T-helper 2 cell treated with Interferon-gamma antibody and Interleukin-4, amounts not matched to agents 100 ng/mL and 5 ng/mL, for 36 hours (primary cell): Measurements from ENCODE around the gene CIRBP. TPM values are rescaled to one million over a fixed set of nuclear protein-coding genes. Genes with fewer than 3 reads are reported as not detected.

Experiments used
- intact Hi-C: fragments of 100-400 bp; cut with micrococcal nuclease; formaldehyde crosslinking; loops from one replicate; pipeline ENCODE4 v1.15.1; 2023
- total RNA-seq: library from RNA; stranded (reverse); gene quantifications from 2 replicates; pipeline ENCODE4 v1.2.3, GENCODE V29; 2022

CIRBP gene
- total RNA-seq, 1 donor from 2014 or later, result 200 TPM

GRCh38 chr19:1276628-1277022 lies 7.5 kb downstream of the CIRBP start:
- intact Hi-C loops, result loop anchor here (5.0 kb wide), 1 partner anchor 236 kb away; the partner anchor contains the start of gene ADAMTSL5

DNA sequence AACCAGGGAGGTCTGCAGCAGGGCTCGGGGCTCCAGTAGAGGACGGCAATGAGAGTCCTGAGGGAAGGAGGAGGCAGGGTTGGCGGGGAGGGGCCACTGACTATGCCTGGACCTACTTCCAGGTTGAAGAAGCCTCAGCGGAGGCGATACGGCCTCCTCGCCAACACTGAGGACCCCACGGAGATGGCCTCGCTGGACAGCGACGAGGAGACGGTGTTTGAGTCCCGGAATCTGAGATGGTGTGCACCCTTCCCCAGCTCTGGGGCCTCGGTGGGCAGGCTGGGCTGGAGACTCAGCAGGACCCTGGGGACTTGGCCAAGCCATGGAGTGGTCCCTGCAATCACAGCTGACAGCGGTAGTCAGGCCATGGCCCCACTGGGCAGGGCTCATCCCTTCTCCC lies 7.9 kb downstream of the CIRBP start:
- intact Hi-C loops, result loop anchor here (5.0 kb wide), 1 partner anchor 235 kb away; the partner anchor contains the start of gene ADAMTSL5

DNA sequence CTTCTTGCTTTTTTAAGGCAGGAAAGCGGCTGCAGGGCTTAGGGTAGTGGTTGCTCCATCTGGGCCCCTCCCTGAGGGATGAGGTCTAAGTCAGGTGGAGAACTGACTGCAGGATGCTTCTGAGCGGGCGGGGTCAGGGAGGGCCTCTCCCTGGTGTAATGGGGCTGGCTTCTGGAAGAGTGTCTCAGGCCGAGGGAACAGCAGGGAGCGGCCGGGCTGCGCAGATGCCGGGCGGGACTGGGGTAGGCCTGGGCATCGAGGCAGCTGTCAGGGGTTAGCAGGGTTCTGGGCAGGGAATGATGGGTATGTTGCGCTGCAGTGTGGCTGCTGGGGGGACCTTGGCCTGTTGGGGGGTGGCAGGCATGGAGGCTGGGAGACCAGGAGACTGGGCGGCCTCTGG lies 8.9 kb downstream of the CIRBP start:
- intact Hi-C loops, result loop anchor here (2.0 to 5.0 kb wide), 2 partner anchors 161 to 234 kb away; partner anchors contain the start of genes ADAMTSL5 and RPS15

- intact Hi-C loops, result loop anchor here (1.0 to 5.0 kb wide), 3 partner anchors 93 to 233 kb away; partner anchors contain the start of genes ADAMTSL5 and RPS15
Observed at GRCh38 chr19:1278713-1279660, 9.9 kb downstream of the CIRBP start.

DNA sequence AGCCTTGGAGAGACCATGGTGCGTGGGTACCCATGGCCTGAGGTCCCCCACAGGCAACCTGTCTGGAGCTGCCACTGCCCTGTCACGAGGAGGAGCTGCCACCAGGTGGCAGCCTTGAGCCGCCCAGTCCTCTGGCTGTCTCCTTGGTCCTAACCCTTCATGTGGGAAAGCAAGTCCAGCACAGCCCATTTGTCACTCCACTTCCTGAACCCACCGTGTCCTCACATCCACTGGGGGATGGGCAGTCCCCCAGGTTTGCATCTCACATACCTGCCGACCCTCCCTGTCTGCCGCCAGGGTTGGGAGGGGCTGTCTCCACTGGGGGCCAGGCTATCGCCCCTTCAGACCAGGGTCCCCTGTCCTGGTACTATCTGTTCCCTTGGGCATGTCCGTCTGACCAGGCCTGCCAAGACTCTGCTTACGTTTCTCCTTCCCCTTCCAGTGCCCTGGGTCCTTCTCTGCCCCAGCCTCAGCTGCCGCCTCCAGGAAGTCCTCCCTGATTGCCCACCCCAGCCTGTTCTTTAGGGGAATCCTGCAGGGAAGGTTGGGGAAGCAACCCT lies 10.7 kb downstream of the CIRBP start:
- intact Hi-C loops, result loop anchor here (1.0 to 5.0 kb wide), 3 partner anchors 92 to 232 kb away; partner anchors contain the start of genes ADAMTSL5 and RPS15

DNA sequence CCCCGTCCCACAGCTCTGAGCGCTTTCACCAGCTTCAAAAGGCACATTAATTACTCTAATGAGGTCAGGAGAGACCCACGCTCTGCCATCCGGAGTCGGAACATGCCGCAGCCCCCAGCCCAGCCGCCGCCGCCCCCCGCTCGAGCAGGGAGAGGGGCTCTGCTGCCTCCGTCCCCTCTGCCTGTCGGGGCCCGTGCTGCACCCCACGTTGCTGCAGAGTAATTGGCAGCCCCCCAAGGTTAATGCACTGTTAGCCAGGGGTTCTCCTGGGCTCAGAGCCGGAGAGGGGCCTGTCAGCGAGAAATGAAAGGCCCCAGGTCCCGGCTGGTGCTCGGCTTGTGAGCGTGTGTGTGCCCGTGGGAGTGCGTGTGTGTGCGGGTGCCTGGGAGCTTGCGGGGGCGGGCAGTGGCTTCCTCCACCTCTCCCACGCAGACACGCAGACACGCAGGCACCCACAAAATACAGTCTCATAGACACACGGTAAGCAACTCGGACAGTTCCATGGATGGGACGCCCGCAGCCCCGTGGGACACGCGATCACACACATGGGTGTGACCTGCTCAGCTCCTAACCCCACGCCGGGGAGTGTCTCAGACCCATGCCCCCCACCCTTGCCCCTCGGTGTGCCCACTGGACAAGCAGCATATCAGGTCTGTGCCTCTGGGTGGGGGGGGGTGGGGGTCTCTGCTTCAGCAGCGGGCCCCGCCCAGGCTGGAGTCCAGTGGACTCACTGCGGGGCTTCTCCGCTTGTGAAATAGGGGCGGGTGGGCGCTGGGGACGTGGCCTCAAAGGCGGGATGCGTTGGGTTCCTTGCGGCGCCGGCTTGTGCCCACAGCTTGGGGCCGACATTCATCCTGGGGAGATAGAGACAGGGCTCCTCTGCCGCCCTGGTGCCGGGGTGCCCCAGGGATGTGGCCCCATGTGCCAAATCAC lies 11.8 kb downstream of the CIRBP start:
- intact Hi-C loops, result no loop called here

DNA sequence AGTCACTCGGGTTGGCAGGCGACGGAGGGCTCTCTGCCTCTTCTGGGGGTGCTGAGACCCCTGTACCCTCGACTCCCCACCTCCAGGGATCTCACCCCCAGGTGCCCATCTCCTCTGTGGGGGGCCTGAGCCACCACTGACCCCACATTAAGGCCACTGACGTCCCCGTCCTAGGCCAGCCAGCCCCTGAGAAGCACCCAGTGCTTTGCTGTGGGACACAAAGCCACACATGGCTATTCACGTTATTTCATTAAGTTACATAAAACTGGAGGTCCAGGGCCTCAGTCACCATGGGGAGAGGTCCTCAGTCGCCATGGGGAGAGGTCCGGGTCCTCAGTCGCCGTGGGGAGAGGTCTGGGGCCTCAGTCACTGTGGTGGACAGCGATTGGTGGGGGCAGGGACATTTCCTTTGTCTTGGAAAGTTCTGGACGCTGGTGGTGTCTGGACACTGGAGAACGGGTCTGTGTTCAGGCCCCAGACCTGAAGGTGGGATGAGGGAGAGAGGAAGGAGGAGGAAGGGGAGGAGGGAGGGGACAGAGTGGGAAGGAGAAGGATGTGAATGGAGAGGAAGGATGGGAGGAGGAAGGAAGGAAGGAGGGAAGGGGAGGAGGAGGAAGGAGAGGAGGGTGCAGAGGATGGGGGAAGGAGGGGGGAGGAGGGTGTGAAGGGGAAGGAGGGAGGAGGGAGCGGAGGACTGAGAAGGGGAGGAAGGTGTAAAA lies 12.6 kb downstream of the CIRBP start:
- intact Hi-C loops, result no loop called here

- intact Hi-C loops, result no loop called here
Observed at GRCh38 chr19:1282588-1283206, 13.6 kb downstream of the CIRBP start.

DNA sequence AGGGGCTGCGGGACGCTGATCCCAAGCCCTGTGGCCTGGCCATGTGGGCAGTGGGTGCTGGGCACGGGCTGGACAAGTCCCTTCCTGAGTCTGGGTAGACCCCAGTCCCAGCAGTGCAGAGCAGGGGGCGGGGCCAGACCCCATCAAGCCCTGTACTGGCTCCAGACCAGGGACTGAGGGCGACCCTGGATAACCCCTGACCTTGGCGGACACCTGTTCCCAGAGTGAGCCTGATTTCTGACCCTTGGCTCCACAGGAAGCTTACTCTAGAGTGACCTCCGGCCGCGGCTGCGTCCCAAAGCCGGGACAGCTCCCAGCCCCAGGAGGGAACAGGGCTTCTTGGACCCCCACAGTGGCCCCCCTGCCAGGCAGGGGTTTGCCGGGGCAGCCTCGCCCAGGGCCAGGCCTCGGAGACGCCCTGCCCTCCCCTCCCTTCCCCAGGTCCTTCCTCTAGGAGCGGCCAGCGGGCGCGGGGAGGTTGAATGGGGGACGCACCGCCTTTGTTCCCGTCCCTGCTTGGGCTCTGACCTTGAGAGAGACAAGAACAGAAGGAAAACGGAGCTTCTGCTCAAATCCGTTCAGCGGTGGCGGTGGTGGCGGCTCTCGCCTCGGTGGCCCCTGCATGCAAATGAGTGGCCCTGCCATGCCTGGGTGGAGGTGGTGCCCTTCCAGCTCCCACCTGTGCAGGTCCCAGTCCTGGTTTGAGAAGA lies 14.2 kb downstream of the CIRBP start:
- intact Hi-C loops, result no loop called here

DNA sequence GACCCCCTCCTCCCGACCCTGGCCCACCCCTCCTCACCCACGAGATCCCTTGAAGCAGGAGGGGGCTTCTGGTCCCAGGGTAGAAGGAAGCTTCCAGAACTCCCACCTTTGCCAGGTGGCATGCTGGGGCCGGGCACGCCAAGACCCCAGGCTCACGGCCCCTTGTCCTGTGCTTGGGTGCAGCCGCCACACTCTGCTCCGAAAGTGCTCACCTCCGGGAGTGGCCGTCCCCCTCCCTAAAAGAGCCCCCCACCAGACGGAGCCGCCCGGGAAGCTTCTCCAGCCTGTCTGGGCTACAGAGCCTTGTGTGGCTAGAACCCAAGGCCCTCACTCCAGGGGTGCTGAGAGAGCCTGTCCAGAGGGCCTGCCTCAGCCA lies 14.8 kb downstream of the CIRBP start:
- intact Hi-C loops, result no loop called here

DNA sequence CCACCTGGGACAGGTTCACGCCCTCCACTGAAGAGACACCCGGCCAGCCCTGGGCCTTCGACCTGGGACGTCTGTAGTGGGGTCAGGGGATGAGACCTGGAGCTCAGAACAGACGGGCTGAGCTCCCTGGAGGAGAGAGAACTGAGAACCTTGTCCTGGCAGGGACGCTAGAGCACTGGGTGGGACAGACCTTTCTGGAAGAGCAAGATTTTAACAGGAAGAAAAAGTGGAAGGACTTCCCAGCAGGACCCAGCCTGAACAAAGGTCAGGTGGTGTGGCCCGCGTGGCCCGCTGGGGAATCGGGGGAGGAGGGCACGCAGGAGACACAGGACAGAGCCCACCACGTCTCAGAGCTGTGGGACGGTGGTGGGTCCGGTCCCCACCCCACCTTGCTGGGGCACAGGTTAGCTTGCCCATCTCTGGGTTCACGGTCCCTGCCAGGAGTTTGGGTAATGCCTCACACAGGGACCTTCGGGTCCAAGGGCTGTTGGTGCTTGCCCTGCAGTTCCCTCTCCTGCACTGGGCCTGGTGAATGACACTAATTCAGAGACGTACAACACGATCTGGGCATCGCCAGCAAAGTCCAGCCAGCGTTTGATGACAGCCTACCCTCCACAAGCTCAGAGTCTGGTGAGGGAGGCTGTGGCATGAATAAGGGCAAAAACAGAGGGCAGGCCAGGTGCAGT lies 15.3 kb downstream of the CIRBP start:
- intact Hi-C loops, result no loop called here

DNA sequence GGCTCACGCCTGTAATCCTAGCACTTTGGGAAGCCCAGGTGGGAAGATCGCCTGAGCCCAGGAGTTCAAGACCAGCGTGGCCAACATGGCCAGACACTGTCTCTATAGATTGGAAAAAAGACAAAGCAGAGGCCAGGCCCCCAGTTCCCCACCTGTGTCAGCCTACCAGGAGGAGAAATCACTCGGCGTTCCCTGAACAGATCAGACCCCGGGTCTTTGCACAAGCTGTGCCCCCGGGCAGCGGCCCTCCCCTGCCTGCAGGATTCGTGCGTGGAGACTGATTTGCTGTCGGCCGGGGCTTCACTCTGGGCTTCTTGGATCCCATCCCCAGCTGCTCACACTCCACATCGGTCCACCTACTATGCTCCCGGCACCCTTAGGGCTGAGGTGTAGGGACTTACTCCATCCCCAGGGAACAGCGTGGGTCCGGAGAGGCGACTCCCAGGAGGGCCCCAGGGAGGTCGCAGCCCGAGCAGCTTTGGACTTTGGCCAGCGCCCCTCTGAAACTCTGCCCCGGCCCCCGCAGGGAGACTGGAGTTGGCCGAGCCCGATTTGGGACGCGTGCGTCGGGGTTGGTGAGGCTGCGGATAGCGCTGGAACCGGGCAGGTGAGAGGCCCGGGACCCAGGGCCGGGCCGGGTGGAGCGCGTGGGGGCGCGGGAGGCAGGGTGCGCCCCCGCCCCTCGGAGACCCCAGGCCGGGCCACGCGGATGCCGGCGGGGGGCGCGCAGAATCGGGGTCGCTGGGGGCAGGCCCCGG lies 16.0 kb downstream of the CIRBP start:
- intact Hi-C loops, result no loop called here

- intact Hi-C loops, result no loop called here
Observed at GRCh38 chr19:1285737-1286360, 16.7 kb downstream of the CIRBP start, which contains the start of gene EFNA2. EFNA2 (plus strand) TSS chr19:1285873; CDS start chr19:1286169, 296 bp downstream.

DNA sequence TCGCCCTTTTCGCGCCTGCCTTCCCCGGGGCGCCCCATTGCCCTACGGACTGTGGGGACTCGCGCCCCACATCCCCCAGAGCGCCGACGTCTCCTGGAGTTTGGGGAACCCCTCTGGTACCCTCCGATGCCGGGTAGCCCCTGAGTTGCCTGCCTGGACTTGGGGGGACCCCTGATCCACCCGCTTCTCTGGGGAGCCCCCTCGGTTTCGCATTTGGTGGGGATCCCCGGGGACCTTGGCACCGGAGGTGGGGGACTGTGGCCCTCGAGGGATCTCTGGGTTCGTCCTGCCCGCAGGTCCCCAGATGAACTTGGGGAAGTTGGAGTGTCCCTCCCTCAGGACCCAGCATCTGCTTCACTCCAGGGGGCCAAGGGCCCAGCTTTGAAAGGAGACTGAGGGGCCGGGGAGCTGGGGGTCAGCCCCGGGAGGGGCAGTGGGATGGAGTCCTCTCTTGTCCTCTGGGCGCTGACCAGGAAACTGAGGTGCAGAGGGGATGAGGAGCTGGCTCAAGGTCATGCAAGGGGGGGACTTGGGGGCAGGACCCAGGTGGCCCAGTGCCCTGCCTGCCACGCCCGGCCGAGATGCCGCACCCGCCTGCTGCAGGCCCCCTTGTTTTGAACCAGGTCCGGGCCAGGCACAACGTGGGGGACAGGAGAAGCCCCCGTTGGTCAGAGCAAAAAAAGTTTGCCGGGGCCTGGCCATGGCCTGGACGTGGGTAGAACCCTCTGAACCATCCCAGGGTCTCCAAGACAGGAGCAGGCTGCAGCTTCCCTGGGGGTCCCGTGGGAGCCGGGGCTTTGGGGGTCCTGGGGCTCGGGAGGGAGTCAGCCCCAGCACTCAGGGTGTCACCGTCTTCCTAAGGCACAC lies 17.6 kb downstream of the CIRBP start:
- intact Hi-C loops, result no loop called here

GRCh38 chr19:1287354-1288225 lies 18.5 kb downstream of the CIRBP start:
- intact Hi-C loops, result no loop called here

DNA sequence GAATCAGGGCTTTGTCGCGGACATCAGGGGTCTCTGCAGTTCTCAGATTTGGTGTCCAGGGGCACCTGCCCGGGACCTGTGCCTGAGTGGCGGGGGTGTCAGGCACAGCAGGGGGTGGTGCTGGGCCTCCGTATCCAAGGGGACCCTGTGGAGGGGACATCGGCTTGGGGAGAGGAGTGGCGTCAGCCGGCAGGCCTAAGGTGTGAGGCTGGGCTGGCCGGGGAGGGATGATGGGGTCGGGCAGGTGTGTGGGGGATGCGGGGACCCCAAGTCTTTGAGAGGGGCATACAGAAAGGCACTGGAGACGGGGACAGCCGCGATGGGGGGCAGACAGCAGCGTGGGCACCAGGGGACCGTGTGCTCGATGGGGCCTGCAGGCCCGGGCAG lies 19.1 kb downstream of the CIRBP start:
- intact Hi-C loops, result no loop called here
